Nephron (organoid): ENCODE results near the gene HRH3.

ENCODE experiments used
- H3K27ac Mint-ChIP-seq, 3 experiments: 2 replicates each; pipeline ENCODE4 v1.8.0; 2020; ENCODE audit warnings: mixed read lengths in 3 of 3, mild to moderate bottlenecking in 2 of 3, moderate library complexity in 1 of 3
- H3K27me3 Mint-ChIP-seq: 2 replicates; pipeline ENCODE4 v1.8.0; 2021; ENCODE audit warnings: low read depth, mild to moderate bottlenecking, moderate library complexity, mixed read lengths
- H3K36me3 Mint-ChIP-seq: 2 replicates; pipeline ENCODE4 v1.8.0; 2020; ENCODE audit warnings: low read depth, mixed read lengths
- H3K4me1 Mint-ChIP-seq: 2 replicates; pipeline ENCODE4 v1.8.0; 2020; ENCODE audit warnings: mixed read lengths
- H3K4me3 Mint-ChIP-seq, 3 experiments: 2 replicates each; pipeline ENCODE4 v1.8.0; 2020; ENCODE audit warnings: mild to moderate bottlenecking in 3 of 3, mixed read lengths in 3 of 3, moderate library complexity in 2 of 3
- H3K9me3 Mint-ChIP-seq: 2 replicates; pipeline ENCODE4 v1.8.0; 2020; ENCODE audit warnings: mixed read lengths
- TF ChIP-seq, protein P1 (sequence below), 3 experiments: fragments of 200-600 bp; sonication (generic); IDR thresholded peaks; one replicate each; pipeline ENCODE4 v1.5.0; 2021; ENCODE audit warnings: antibody characterized with exemption in 3 of 3; ENCODE audit not compliant: unreplicated experiment in 3 of 3

HRH3 gene

DNA sequence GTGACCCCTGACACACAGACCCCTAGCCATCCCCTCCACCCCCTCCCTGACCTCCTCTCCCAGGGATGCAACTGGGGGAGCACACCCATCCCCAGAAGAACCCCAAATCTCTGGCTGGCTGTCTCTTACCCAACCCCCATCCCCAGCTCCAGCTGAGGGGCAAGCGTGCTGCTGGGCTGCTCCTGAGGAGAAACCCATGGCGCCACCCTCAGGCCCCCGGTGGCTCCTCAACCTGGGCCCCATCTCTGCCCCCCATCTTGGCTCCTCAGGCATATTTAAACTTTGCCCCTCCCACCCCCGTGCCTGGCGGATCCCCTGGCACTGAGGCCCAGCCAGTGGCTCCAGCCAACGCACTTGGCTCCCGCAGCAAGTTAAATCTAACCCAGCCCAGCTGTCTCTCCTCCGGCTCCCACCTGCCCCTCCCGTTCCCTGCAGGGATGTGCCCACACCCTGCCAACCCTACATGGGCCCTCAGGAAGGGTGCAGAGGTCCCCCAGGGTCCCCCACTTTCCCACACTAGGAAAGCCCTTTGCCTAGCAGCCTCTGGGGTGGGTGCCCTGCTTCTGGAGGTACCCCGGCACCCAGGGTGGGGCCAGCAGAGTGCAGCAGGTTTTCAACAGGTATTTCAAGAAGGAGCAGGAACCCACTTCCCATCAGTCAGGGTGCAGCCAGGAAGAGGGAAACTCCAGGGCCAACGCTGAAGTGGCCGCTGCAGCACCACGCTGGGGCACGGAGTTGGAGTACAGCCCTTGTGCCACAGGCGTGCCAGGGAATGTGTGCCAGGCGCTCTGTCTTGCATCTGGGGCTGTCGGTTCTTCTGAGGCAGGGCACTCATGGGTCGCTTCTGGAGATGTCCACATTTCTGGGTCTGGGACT is 12.9 kb upstream of the HRH3 start:
- Mint-ChIP-seq H3K27me3 (peaks cover 14% of the 10 kb centered on the region), H3K27ac (no peak overlapping the region), H3K4me1 (peaks cover 10% of the 10 kb centered on the region), H3K4me3 (no peak overlapping the region), H3K9me3 (no peaks in the 10 kb centered on the region), H3K36me3 (no peaks in the 10 kb centered on the region)
- TF ChIP-seq, protein P1, sequence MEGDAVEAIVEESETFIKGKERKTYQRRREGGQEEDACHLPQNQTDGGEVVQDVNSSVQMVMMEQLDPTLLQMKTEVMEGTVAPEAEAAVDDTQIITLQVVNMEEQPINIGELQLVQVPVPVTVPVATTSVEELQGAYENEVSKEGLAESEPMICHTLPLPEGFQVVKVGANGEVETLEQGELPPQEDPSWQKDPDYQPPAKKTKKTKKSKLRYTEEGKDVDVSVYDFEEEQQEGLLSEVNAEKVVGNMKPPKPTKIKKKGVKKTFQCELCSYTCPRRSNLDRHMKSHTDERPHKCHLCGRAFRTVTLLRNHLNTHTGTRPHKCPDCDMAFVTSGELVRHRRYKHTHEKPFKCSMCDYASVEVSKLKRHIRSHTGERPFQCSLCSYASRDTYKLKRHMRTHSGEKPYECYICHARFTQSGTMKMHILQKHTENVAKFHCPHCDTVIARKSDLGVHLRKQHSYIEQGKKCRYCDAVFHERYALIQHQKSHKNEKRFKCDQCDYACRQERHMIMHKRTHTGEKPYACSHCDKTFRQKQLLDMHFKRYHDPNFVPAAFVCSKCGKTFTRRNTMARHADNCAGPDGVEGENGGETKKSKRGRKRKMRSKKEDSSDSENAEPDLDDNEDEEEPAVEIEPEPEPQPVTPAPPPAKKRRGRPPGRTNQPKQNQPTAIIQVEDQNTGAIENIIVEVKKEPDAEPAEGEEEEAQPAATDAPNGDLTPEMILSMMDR (IDR thresholded peaks at IDR 0.05; ENCODE audit: unreplicated experiment in 3 of 3) = no peak

DNA sequence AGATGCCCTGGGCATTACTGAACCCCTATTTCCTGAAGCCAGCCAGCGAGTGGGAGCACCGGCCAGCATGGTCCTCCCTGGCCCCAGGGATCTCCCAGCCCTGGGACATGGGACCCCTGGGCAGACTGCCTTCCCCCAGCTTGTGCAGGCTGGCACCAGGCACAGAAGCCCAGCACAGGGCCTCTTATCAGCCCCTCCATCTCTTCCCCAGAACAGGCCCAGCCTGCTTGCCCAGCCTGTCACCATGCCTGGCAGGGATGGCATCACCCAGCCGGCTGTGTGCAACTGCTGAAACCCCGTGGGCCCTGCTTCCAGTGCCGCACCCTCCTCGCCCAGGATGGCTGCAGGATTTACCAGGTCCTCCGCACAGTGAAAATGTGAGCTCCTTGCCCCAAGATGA is 12.1 kb upstream of the HRH3 start:
- peaks cover 6% of the 10 kb centered on the region for H3K4me1 Mint-ChIP-seq
- H3K27ac Mint-ChIP-seq = no peak overlapping the region
- H3K4me3 Mint-ChIP-seq = no peak overlapping the region
- TF ChIP-seq, protein P1 (IDR thresholded peaks at IDR 0.05; ENCODE audit: unreplicated experiment in 3 of 3) = no peak
- no peaks in the 10 kb centered on the region for H3K36me3 Mint-ChIP-seq
- peaks cover 14% of the 10 kb centered on the region for H3K27me3 Mint-ChIP-seq
- no peaks in the 10 kb centered on the region for H3K9me3 Mint-ChIP-seq

DNA sequence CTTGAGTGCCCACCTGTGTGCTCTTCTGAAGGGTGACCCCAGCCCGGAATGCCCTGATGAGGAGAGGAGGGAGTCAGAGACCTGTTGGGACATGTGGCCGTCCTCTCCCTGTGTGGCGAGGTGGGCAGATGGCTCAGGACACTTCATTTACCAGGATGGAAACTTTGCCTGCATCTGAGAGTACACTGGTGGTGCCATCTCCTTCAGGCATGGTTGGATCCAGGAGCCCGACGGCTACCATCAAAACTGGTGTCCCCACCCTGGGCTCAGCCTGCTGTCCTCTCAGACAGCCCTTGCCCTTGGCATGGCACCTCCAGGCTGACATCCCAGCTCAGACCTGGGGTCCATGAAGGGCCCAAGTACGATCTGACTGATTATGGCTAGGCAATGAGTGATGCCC is 11.2 kb upstream of the HRH3 start:
- Mint-ChIP-seq H3K36me3 (no peaks in the 10 kb centered on the region), H3K4me1 (peaks cover 6% of the 10 kb centered on the region), H3K4me3 (no peak overlapping the region), H3K27me3 (peaks cover 22% of the 10 kb centered on the region), H3K9me3 (no peaks in the 10 kb centered on the region), H3K27ac (no peak overlapping the region)
- TF ChIP-seq, protein P1 (IDR thresholded peaks at IDR 0.05; ENCODE audit: unreplicated experiment in 3 of 3) = no peak

DNA sequence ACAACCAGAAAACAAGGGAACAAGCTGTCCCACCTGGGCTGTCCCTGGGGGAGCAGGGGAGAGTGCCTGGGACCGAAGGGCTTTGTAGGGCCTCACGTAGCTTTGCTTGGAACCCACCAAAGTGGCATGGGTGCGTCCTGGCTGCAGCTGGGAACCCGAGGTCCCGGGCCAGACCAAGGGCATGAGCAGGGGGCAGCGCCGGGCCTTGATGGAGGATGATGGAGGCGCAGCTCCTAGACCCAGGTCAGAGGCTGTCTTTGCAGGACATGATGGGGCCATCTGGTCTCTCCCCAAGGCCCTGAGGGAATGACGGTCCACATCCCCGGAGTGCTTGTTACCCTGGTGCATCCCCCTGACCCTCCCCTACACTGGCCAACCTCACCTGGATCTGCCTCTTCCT is 10.6 kb upstream of the HRH3 start:
- Mint-ChIP-seq H3K27ac (no peak overlapping the region), H3K4me3 (no peak overlapping the region), H3K27me3 (peaks cover 25% of the 10 kb centered on the region), H3K9me3 (no peaks in the 10 kb centered on the region), H3K4me1 (peaks cover 6% of the 10 kb centered on the region), H3K36me3 (no peaks in the 10 kb centered on the region)
- TF ChIP-seq, protein P1 (IDR thresholded peaks at IDR 0.05; ENCODE audit: unreplicated experiment in 3 of 3) = no peak

DNA sequence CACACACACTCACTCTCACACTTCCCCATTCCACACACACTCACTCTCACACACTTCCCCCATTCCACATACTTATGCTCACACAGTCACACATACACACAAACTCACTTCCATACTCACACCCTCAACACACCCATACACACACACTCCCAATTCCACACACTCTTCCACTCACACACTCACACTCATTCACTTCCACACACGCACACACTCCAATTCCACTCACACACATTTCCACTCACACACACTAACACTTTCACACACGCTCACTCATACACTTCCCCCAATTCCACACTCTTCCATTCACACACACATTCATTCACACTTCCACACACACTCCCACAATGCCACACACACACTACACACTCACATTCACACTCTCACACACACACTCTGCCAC is 10.2 kb upstream of the HRH3 start:
- peaks cover 6% of the 10 kb centered on the region for H3K4me1 Mint-ChIP-seq
- TF ChIP-seq, protein P1 (IDR thresholded peaks at IDR 0.05; ENCODE audit: unreplicated experiment in 3 of 3) = no peak

DNA sequence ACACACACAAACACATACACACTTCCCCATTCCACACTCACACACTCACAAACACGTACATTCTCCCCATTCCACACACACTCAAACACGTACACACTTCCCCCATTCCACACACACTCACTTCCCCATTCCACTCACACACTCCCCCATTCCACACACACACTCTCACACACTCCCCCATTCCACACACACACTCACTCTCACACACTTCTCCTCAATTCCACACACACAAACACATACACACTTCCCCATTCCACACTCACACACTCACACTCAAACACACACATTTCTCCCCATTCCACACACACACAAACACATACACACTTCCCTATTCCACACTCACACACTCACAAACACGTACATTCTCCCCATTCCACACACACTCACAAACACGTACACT is 9.6 kb upstream of the HRH3 start:
- no peaks in the 10 kb centered on the region for H3K9me3 Mint-ChIP-seq
- H3K27ac Mint-ChIP-seq = no peak overlapping the region
- H3K36me3 Mint-ChIP-seq = no peaks in the 10 kb centered on the region
- H3K27me3 Mint-ChIP-seq = peaks cover 30% of the 10 kb centered on the region
- H3K4me1 Mint-ChIP-seq = peaks cover 2% of the 10 kb centered on the region
- TF ChIP-seq, protein P1 (IDR thresholded peaks at IDR 0.05; ENCODE audit: unreplicated experiment in 3 of 3) = no peak
- H3K4me3 Mint-ChIP-seq = no peak overlapping the region

More for the DNA sequence above, 10.2 kb upstream of the HRH3 start:
- Mint-ChIP-seq H3K27ac (no peak overlapping the region), H3K4me3 (no peak overlapping the region), H3K36me3 (no peaks in the 10 kb centered on the region), H3K27me3 (peaks cover 30% of the 10 kb centered on the region), H3K9me3 (no peaks in the 10 kb centered on the region)
